ENCODE data around the gene MSH3.
A peak's percentile ranks its signal among the peaks of the same experiment; 100 is the strongest.

Gene MSH3

GRCh38 chr5:80703747-80704146, 49.3 kb downstream of the MSH3 start:
- no peak overlapping the region for H3K4me3 ChIP-seq (ENCODE audit: low read depth, low read length)
- TF ChIP-seq, protein P1, sequence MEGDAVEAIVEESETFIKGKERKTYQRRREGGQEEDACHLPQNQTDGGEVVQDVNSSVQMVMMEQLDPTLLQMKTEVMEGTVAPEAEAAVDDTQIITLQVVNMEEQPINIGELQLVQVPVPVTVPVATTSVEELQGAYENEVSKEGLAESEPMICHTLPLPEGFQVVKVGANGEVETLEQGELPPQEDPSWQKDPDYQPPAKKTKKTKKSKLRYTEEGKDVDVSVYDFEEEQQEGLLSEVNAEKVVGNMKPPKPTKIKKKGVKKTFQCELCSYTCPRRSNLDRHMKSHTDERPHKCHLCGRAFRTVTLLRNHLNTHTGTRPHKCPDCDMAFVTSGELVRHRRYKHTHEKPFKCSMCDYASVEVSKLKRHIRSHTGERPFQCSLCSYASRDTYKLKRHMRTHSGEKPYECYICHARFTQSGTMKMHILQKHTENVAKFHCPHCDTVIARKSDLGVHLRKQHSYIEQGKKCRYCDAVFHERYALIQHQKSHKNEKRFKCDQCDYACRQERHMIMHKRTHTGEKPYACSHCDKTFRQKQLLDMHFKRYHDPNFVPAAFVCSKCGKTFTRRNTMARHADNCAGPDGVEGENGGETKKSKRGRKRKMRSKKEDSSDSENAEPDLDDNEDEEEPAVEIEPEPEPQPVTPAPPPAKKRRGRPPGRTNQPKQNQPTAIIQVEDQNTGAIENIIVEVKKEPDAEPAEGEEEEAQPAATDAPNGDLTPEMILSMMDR (conservative IDR thresholded peaks at IDR 0.05; ENCODE audit: low read depth, low read length): no peak
- peak; percentile 48 for DNase-seq (ENCODE audit: low read depth)

DNA sequence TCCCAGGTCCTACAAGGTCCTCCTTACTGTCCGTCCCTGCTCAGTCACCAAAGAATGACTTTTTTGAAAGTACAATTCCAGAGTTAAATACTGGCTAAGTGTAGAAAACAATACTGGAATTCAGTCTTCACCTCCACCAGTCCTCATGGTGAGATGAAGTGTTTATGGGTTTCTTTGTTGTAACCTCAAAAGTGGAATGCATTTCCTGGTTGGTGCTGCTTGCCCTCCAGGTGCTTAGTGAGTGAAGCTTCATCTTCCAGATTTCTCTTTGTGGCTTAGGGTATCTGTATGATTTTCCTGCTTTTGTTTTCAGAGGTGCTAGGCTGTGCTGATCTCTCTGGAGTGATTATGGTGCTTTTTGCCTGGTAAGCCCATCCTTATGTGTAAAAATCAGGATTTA, 49.8 kb downstream of the MSH3 start:
- H3K4me3 ChIP-seq (ENCODE audit: low read depth, low read length): no peak overlapping the region
- TF ChIP-seq, protein P1 (conservative IDR thresholded peaks at IDR 0.05; ENCODE audit: low read depth, low read length): no peak
- no peak for DNase-seq (ENCODE audit: low read depth)

- TF ChIP-seq, protein P1 (conservative IDR thresholded peaks at IDR 0.05; ENCODE audit: low read depth, low read length): no peak
- DNase-seq (ENCODE audit: low read depth): no peak
- no peak overlapping the region for H3K4me3 ChIP-seq (ENCODE audit: low read depth, low read length)
Observed at GRCh38 chr5:80705216-80705769, 50.8 kb downstream of the MSH3 start.

DNA sequence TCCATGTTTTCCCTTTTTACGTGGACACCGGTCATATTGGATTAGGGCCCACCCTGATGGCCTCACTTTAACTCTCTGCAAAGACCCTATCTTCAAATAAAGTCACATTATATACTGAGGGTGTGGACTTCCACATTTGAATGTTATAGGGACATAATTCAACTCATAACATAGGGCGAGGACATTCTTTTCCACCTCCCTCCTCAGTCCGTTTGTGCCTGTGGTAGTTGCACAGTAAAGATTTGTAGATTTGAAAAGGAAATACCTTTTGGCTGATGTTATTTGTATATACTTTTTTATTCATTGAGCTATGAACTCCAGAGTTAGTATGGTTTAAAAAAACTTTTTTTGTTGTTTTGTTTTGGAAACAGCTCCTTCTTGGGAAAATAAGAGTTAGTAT, 51.3 kb downstream of the MSH3 start:
- H3K4me3 ChIP-seq (ENCODE audit: low read depth, low read length): no peak overlapping the region
- TF ChIP-seq, protein P1 (conservative IDR thresholded peaks at IDR 0.05; ENCODE audit: low read depth, low read length): no peak
- DNase-seq (ENCODE audit: low read depth): no peak

GRCh38 chr5:80706835-80707447, 52.5 kb downstream of the MSH3 start:
- TF ChIP-seq, protein P1 (conservative IDR thresholded peaks at IDR 0.05; ENCODE audit: low read depth, low read length): no peak
- DNase-seq (ENCODE audit: low read depth): no peak
- H3K4me3 ChIP-seq (ENCODE audit: low read depth, low read length): no peak overlapping the region

- TF ChIP-seq, protein P1 (conservative IDR thresholded peaks at IDR 0.05; ENCODE audit: low read depth, low read length): no peak
- H3K4me3 ChIP-seq (ENCODE audit: low read depth, low read length): no peak overlapping the region
- peak; percentile 13 for DNase-seq (ENCODE audit: low read depth)
Observed at GRCh38 chr5:80707645-80708044, 53.2 kb downstream of the MSH3 start.

- DNase-seq (ENCODE audit: low read depth): no peak
- no peak overlapping the region for H3K4me3 ChIP-seq (ENCODE audit: low read depth, low read length)
- TF ChIP-seq, protein P1 (conservative IDR thresholded peaks at IDR 0.05; ENCODE audit: low read depth, low read length): no peak
Observed at GRCh38 chr5:80711216-80711615, 56.8 kb downstream of the MSH3 start.

Measured in choroid plexus epithelial cell (primary cell).